Sigmoid colon (tissue), 7 donors: Measurements from ENCODE around the gene ZBTB5. TPM values are rescaled to one million over a fixed set of nuclear protein-coding genes. Genes with fewer than 3 reads are reported as not detected.

Experiments used
- DNase-seq: peaks from one replicate; pipeline ENCODE4 v3.0.0-alpha.2; 2019
- H3K27ac ChIP-seq, 4 donors: fragments of 200-600 bp; sonication (generic); one replicate each; pipeline ENCODE4 v1.5.1; 2016 to 2019; ENCODE audit warnings: mild to moderate bottlenecking in 1 of 4
- H3K27me3 ChIP-seq, 3 donors: fragments of 200-600 bp; sonication (generic); one replicate each; pipeline ENCODE4 v1.5.1; 2019; ENCODE audit warnings: mild to moderate bottlenecking in 1 of 3
- H3K36me3 ChIP-seq, 4 donors: fragments of 200-600 bp; sonication (generic); one replicate each; pipeline ENCODE4 v1.5.1; 2016 to 2019
- H3K4me1 ChIP-seq, 4 donors: fragments of 200-600 bp; sonication (generic); one replicate each; pipeline ENCODE4 v1.5.1; 2017 to 2019
- H3K4me3 ChIP-seq, 4 donors: fragments of 200-600 bp; sonication (generic); one replicate each; pipeline ENCODE4 v1.5.1; 2017 to 2019; ENCODE audit warnings: mild to moderate bottlenecking in 2 of 4, moderate library complexity in 1 of 4
- H3K9me3 ChIP-seq, 4 donors: fragments of 200-600 bp in 3 of 4; sonication (generic) in 3 of 4; one replicate each; pipeline versions ENCODE4 v1.5.1 to v1.6.1; 2013 to 2019
- EP300 ChIP-seq, 4 donors: sonication (generic); formaldehyde crosslinking; IDR thresholded peaks; one replicate each; pipeline ENCODE4 v1.6.1; 2017; ENCODE audit warnings: antibody characterized with exemption in 4 of 4
- POLR2A ChIP-seq, 2 donors: fragments of 450-650 bp; IDR thresholded peaks; one replicate each; pipeline ENCODE4 v1.6.1; 2016; ENCODE audit warnings: antibody characterized with exemption in 2 of 2, mild to moderate bottlenecking in 2 of 2, moderate library complexity in 2 of 2
- POLR2AphosphoS5 ChIP-seq, 4 donors: sonication (generic); formaldehyde crosslinking; IDR thresholded peaks; one replicate each; pipeline ENCODE4 v1.6.1; 2017; ENCODE audit warnings: antibody characterized with exemption in 4 of 4
- WGBS, 2 donors: extraction: QIAGEN DNeasy Blood & Tissue Kit; methylation state at CpG; one replicate each; pipeline ENCODE4 v1.1.7; 2013; 5-methylcytosine and 5-hydroxymethylcytosine counted together
- intact Hi-C: fragments of 100-400 bp; cut with DNase I; formaldehyde crosslinking; loops from one replicate; pipeline ENCODE4 v1.15.1; 2023
- polyA plus RNA-seq, 3 donors: library from polyadenylated mRNA; stranded (reverse); fragments of 200-250 nt; gene quantifications; one replicate each; pipeline ENCODE4 v1.2.3, GENCODE V29; 2013
- total RNA-seq, 4 donors: library from RNA; depleted of rRNA; stranded (reverse); fragments of >200 nt; gene quantifications; one replicate each; pipeline ENCODE4 v1.1.0, GENCODE V29; 2016
- TF ChIP-seq, protein P1 (sequence below), 4 experiments: fragments of 450-650 bp in 3 of 4; fragments of 200-600 bp in 1 of 4; IDR thresholded peaks; one replicate each; pipeline ENCODE4 v1.5.1; 2016 to 2019; ENCODE audit warnings: antibody characterized with exemption in 4 of 4, mild to moderate bottlenecking in 3 of 4, moderate library complexity in 2 of 4
- donor health status: healthy with polysubstance abuse.
- donor health status: Bipolar disorder and iron deficiency.
- donor health status: healthy.

Gene ZBTB5
- total and polyA plus RNA-seq, 7 donors = 3.6 to 11.1 (median 7.7) TPM

DNA sequence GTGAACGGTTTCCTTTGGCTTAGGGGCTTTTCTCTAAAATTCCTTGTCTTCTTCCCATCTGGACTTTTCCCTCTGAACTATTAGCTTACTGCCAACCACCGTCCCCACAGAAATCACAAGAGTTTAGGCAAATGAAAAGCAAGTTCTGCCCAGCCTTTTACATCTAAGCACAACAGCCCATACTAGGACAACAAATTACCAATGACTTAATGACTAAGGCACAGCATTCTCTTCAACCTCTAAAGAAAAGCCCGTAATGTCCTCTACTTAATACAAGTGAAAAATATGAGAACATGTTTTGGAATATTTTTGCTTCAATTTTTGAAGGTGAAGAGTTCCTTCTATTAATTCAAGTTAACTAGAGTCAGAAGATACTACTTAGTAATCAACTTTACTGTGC is 1.2 kb downstream of the ZBTB5 start:
- intact Hi-C loops = loop anchor here (5.0 to 10.0 kb wide), 2 partner anchors 42 to 601 kb away; partner anchors contain the start of genes GRHPR and SHB
- DNase-seq = no peak
- no peaks in the 10 kb centered on the region for H3K9me3 ChIP-seq
- peaks cover 0 to 44% (median 39%) of the 10 kb centered on the region in 4 donors for H3K4me1 ChIP-seq
- 31 to 50% methylated on average over 3 of the region's 3 CpGs for WGBS, 2 donors
- H3K27ac ChIP-seq = peak overlapping the region; percentile 99 to 100 (median 100)
- H3K36me3 ChIP-seq = no peaks in the 10 kb centered on the region
- H3K27me3 ChIP-seq = no peaks in the 10 kb centered on the region
- TF ChIP-seq POLR2A (IDR thresholded peaks at IDR 0.05) (no peak), POLR2AphosphoS5 (IDR thresholded peaks at IDR 0.05) (no peak), EP300 (IDR thresholded peaks at IDR 0.05) (no peak)
- TF ChIP-seq, protein P1, sequence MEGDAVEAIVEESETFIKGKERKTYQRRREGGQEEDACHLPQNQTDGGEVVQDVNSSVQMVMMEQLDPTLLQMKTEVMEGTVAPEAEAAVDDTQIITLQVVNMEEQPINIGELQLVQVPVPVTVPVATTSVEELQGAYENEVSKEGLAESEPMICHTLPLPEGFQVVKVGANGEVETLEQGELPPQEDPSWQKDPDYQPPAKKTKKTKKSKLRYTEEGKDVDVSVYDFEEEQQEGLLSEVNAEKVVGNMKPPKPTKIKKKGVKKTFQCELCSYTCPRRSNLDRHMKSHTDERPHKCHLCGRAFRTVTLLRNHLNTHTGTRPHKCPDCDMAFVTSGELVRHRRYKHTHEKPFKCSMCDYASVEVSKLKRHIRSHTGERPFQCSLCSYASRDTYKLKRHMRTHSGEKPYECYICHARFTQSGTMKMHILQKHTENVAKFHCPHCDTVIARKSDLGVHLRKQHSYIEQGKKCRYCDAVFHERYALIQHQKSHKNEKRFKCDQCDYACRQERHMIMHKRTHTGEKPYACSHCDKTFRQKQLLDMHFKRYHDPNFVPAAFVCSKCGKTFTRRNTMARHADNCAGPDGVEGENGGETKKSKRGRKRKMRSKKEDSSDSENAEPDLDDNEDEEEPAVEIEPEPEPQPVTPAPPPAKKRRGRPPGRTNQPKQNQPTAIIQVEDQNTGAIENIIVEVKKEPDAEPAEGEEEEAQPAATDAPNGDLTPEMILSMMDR (IDR thresholded peaks at IDR 0.05) = no peak
- H3K4me3 ChIP-seq = peak overlapping the region; percentile 82 to 99 (median 88)

DNA sequence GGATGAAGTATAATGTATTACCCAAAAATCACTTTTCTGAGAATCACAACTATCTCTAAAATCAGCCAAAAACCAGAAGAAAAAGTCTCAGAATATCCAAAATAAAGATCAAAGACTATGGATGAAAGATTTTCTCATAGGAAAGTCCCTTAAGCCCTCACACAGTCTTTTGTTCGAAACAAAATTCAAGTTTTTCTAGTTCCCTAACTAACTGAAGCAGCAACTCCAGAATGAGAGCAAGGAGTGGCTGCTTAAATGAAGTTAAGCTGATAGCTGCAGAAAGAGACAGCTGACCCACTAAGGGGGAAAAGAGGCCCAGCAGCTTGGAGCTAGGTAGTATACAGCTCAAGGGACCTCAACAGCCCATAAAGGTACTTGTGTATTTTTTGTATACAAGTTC is 8.4 kb downstream of the ZBTB5 start:
- H3K4me3 ChIP-seq = no peak overlapping the region
- H3K36me3 ChIP-seq = no peaks in the 10 kb centered on the region
- TF ChIP-seq EP300 (IDR thresholded peaks at IDR 0.05) (no peak), POLR2A (IDR thresholded peaks at IDR 0.05) (no peak), POLR2AphosphoS5 (IDR thresholded peaks at IDR 0.05) (no peak)
- TF ChIP-seq, protein P1 (IDR thresholded peaks at IDR 0.05) = no peak
- WGBS, 2 donors = 73 to 88% methylated on average over 1 of the region's 1 CpG
- no peak overlapping the region for H3K27ac ChIP-seq
- no peaks in the 10 kb centered on the region for H3K9me3 ChIP-seq
- DNase-seq = no peak
- H3K4me1 ChIP-seq = peaks cover 0 to 39% (median 20%) of the 10 kb centered on the region in 4 donors
- intact Hi-C loops = no loop called here
- no peaks in the 10 kb centered on the region for H3K27me3 ChIP-seq

- peaks cover 0 to 39% (median 19%) of the 10 kb centered on the region in 4 donors for H3K4me1 ChIP-seq
These were observed 9.2 kb downstream of the ZBTB5 start for GRCh38 chr9:37455884-37456647.

GRCh38 chr9:37454238-37454637 is 11.0 kb downstream of the ZBTB5 start:
- intact Hi-C loops = no loop called here
- Histone ChIP-seq H3K4me1 (peaks cover 0 to 52% (median 20%) of the 10 kb centered on the region in 4 donors), H3K36me3 (no peaks in the 10 kb centered on the region), H3K9me3 (no peaks in the 10 kb centered on the region), H3K4me3 (no peak overlapping the region), H3K27ac (no peak overlapping the region), H3K27me3 (no peaks in the 10 kb centered on the region)
- DNase-seq = no peak
- TF ChIP-seq EP300 (IDR thresholded peaks at IDR 0.05) = no peak
- TF ChIP-seq POLR2AphosphoS5 (IDR thresholded peaks at IDR 0.05) = no peak
- TF ChIP-seq, protein P1 (IDR thresholded peaks at IDR 0.05) = no peak
- no peak for TF ChIP-seq POLR2A (IDR thresholded peaks at IDR 0.05)

More at GRCh38 chr9:37455884-37456647, 9.2 kb downstream of the ZBTB5 start:
- 83% methylated on average over 7 of the region's 7 CpGs for WGBS, 2 donors
- intact Hi-C loops = no loop called here
- DNase-seq = no peak
- TF ChIP-seq EP300 (IDR thresholded peaks at IDR 0.05) = no peak
- no peak for TF ChIP-seq POLR2A (IDR thresholded peaks at IDR 0.05)
- TF ChIP-seq, protein P1 (IDR thresholded peaks at IDR 0.05) = no peak
- TF ChIP-seq POLR2AphosphoS5 (IDR thresholded peaks at IDR 0.05) = no peak
- Histone ChIP-seq H3K4me3 (no peak overlapping the region), H3K27ac (no peak overlapping the region), H3K27me3 (no peaks in the 10 kb centered on the region), H3K36me3 (no peaks in the 10 kb centered on the region), H3K9me3 (no peaks in the 10 kb centered on the region)
